ENCODE data around the gene KLHL22. TPM values are rescaled to one million over a fixed set of nuclear protein-coding genes. Genes with fewer than 3 reads are reported as not detected.
A peak's percentile ranks its signal among the peaks of the same experiment; 100 is the strongest.
"Not testable (repeated sequence)": the region's sequence is repeated elsewhere in the genome, so short reads cannot be mapped to it uniquely, and the experiment has no call there.

The KLHL22 gene
- total RNA-seq, 2 donors from 2014 or later = 21.4 to 26.5 TPM

GRCh38 chr22:20506543-20507252 is 11.1 kb upstream of the KLHL22 start:
- DNase-seq (no peak), ATAC-seq (replicated peaks in 1 of 2) (no peak)
- Mint-ChIP-seq H3K27ac (peak overlapping the region; percentile 97), H3K27me3 (ENCODE audit: low read depth) (no peaks in the 10 kb centered on the region), H3K4me1 (ENCODE audit: low read depth) (peaks cover 46% of the 10 kb centered on the region), H3K4me3 (peak overlapping the region; percentile 84 to 99), H3K36me3 (ENCODE audit: insufficient read depth in 2 of 2) (peaks cover 8 to 9% of the 10 kb centered on the region in 2 donors), H3K9me3 (no peaks in the 10 kb centered on the region)

DNA sequence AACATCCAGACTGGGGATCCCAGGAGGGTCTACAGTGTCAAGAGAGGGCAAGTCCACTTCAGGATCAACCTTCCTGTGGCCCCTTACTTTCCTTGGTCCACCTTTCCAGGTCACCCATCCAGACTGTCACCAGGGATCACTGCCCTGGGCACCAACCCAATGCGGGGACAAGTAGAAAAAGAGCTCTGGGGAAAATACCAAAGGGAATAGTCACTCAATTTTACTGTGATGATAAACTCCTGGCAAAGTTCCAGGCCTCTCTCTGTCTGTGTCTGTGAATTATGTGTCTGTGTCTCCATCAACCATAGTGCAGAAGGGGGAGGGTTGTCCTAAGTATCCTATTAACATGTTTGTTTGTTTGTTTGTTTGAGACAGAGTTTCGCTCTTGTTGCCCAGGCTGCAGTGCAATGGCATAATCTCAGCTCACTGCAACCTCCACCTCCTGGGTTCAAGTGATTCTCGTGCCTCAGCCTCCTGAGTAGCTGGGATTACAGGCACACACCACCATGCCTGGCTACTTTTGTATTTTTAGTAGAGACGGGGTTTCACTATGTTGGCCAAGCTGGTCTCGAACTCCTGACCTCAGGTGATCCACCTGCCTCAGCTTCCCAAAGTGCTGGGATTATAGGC is 8.8 kb upstream of the KLHL22 start:
- not testable (repeated sequence) for DNase-seq; H3K4me3 Mint-ChIP-seq; H3K27ac Mint-ChIP-seq; H3K27me3 Mint-ChIP-seq (ENCODE audit: low read depth); ATAC-seq (replicated peaks in 1 of 2); H3K9me3 Mint-ChIP-seq; H3K36me3 Mint-ChIP-seq (ENCODE audit: insufficient read depth in 2 of 2)
- H3K4me1 Mint-ChIP-seq (ENCODE audit: low read depth) = peaks cover 24% of the 10 kb centered on the region

DNA sequence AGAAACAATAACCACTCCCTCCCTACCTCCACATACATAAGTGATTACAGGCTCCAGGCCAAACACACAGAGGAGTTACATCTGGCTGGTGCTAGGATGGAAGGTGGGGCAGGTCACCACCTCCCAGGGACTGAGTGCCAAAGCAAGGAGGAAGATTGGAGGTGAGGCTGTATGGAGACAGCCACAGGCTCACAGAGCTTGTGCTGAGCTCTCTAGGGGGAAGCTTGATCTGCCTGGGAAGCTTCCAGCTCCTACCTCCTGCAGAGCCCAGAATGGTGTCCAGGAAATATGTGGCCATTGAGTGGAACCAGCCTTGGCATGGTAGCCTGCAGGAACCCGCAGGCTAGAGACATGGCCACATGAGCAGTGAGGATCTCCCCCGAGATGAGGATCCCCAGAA is 8.2 kb upstream of the KLHL22 start:
- Mint-ChIP-seq H3K9me3 (no peaks in the 10 kb centered on the region), H3K36me3 (ENCODE audit: insufficient read depth in 2 of 2) (peaks cover 4 to 6% of the 10 kb centered on the region in 2 donors), H3K4me1 (ENCODE audit: low read depth) (peaks cover 18% of the 10 kb centered on the region), H3K27ac (no peak overlapping the region), H3K4me3 (no peak overlapping the region), H3K27me3 (ENCODE audit: low read depth) (no peaks in the 10 kb centered on the region)
- ATAC-seq (replicated peaks in 1 of 2) = no peak
- DNase-seq = no peak

GRCh38 chr22:20499769-20500168 is 4.2 kb upstream of the KLHL22 start:
- no peak for DNase-seq
- H3K27me3 Mint-ChIP-seq (ENCODE audit: low read depth) = no peaks in the 10 kb centered on the region
- H3K36me3 Mint-ChIP-seq (ENCODE audit: insufficient read depth in 2 of 2) = no peaks in the 10 kb centered on the region
- no peaks in the 10 kb centered on the region for H3K9me3 Mint-ChIP-seq
- H3K4me1 Mint-ChIP-seq (ENCODE audit: low read depth) = peaks cover 12% of the 10 kb centered on the region
- ATAC-seq (replicated peaks in 1 of 2) = no peak
- no peak overlapping the region for H3K4me3 Mint-ChIP-seq
- no peak overlapping the region for H3K27ac Mint-ChIP-seq

DNA sequence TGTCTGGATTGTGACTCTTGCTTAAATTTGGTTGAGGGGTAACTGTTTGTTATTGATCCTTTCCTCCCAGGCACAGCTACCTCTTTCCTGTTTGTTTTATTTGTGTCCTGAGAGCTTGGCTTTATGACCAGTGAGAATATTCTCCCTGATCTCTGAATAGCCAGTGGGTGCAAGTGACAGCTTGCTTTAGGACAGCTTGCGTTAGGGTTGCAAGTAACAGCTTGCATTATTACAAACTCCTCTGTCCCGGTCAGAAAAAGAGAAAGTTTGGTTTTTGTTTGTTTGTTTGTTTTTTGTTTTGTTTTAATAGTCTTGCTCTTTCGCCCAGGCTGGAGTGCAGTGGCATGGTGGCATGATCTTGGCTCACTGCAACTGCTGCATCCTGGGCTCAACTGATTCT is 3.3 kb upstream of the KLHL22 start:
- Mint-ChIP-seq H3K36me3 (ENCODE audit: insufficient read depth in 2 of 2) (peaks cover 0 to 1% of the 10 kb centered on the region in 2 donors), H3K4me1 (ENCODE audit: low read depth) (peaks cover 19% of the 10 kb centered on the region), H3K27ac (no peak overlapping the region), H3K4me3 (no peak overlapping the region), H3K9me3 (no peaks in the 10 kb centered on the region), H3K27me3 (ENCODE audit: low read depth) (no peaks in the 10 kb centered on the region)
- ATAC-seq (replicated peaks in 1 of 2) (no peak), DNase-seq (no peak)

- ATAC-seq (replicated peaks in 1 of 2) (no peak), DNase-seq (no peak)
- H3K4me1 Mint-ChIP-seq (ENCODE audit: low read depth) = peaks cover 32% of the 10 kb centered on the region
- H3K4me3 Mint-ChIP-seq = no peak overlapping the region
- H3K36me3 Mint-ChIP-seq (ENCODE audit: insufficient read depth in 2 of 2) = peaks cover 0 to 1% of the 10 kb centered on the region in 2 donors
- no peaks in the 10 kb centered on the region for H3K9me3 Mint-ChIP-seq
- no peaks in the 10 kb centered on the region for H3K27me3 Mint-ChIP-seq (ENCODE audit: low read depth)
- no peak overlapping the region for H3K27ac Mint-ChIP-seq
Observed at GRCh38 chr22:20497426-20497825, 1.8 kb upstream of the KLHL22 start.

DNA sequence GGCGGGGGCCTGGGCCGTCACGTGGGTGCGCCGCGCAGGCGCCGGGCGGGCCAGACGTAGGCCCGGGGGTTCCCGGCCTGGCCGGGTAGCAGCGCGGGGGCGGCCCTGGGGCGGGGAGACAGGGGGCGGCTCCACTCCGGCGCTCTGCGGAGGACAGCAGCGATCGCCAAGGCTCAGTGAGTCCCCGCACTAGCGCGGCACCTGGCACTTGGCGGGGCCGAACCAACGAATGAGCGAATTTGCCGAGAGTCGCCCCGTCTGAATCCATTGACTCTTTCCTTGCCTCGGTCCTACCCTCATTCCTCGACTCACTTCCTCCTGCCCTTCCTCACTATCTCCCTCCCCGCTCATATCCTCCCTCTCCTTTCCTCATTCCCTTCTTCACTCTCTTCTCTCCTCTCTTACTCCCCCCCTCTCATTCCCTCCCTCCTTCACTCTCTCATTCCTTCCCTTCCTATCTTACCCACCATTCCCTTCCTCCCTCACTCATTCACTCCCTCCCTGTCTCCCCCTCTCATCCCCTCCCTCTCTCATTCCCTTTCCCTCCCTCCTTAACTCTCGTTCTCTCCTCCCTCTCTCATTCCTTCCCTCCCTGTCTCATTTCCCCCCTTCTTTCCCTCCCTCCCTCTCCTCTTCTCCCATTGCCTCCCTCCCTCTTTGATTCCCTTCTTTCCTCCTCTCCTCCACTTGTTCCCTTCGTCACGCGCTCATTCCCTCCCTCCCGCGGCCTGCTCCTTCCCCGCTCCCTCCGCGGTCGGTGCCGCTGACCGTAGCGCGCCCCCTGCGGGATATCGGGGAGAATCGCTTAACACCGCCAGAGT is 476 bp upstream of the KLHL22 start:
- Mint-ChIP-seq H3K27ac (peak overlapping the region; percentile 92), H3K36me3 (ENCODE audit: insufficient read depth in 2 of 2) (peaks cover 0 to 1% of the 10 kb centered on the region in 2 donors), H3K27me3 (ENCODE audit: low read depth) (no peaks in the 10 kb centered on the region), H3K4me1 (ENCODE audit: low read depth) (peaks cover 46% of the 10 kb centered on the region), H3K9me3 (no peaks in the 10 kb centered on the region), H3K4me3 (peak overlapping the region; percentile 94 to 97)
- ATAC-seq (replicated peaks in 1 of 2) (peak; percentile 94 to 96), DNase-seq (peak; percentile 96 to 97)

GRCh38 chr22:20491346-20491745 is 4.2 kb downstream of the KLHL22 start:
- Mint-ChIP-seq H3K36me3 (ENCODE audit: insufficient read depth in 2 of 2) (peaks cover 0 to 1% of the 10 kb centered on the region in 2 donors), H3K27ac (no peak overlapping the region), H3K9me3 (no peaks in the 10 kb centered on the region), H3K27me3 (ENCODE audit: low read depth) (no peaks in the 10 kb centered on the region), H3K4me1 (ENCODE audit: low read depth) (peaks cover 71% of the 10 kb centered on the region), H3K4me3 (no peak overlapping the region)
- DNase-seq (no peak), ATAC-seq (replicated peaks in 1 of 2) (no peak)

DNA sequence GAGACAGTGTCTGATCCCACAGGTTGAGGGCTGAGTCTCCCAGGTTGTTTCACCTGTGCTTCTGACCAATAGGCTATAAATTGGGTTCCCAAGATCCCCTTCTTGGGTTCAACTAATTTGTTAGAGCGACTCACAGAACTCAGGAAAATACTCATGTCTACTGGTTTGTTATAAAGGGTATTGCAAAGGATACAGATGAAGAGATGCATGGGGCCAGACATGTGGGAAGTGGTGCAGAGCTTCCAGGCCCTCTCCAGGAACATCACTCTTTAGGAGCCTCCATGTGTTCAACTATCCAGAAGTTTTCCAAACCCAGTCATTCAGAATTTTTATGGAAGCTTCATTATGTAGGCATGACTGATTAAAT is 4.7 kb downstream of the KLHL22 start:
- Mint-ChIP-seq H3K36me3 (ENCODE audit: insufficient read depth in 2 of 2) (peaks cover 0 to 1% of the 10 kb centered on the region in 2 donors), H3K4me1 (ENCODE audit: low read depth) (peaks cover 67% of the 10 kb centered on the region), H3K27me3 (ENCODE audit: low read depth) (no peaks in the 10 kb centered on the region), H3K4me3 (no peak overlapping the region), H3K27ac (no peak overlapping the region), H3K9me3 (no peaks in the 10 kb centered on the region)
- ATAC-seq (replicated peaks in 1 of 2) (no peak), DNase-seq (no peak)

DNA sequence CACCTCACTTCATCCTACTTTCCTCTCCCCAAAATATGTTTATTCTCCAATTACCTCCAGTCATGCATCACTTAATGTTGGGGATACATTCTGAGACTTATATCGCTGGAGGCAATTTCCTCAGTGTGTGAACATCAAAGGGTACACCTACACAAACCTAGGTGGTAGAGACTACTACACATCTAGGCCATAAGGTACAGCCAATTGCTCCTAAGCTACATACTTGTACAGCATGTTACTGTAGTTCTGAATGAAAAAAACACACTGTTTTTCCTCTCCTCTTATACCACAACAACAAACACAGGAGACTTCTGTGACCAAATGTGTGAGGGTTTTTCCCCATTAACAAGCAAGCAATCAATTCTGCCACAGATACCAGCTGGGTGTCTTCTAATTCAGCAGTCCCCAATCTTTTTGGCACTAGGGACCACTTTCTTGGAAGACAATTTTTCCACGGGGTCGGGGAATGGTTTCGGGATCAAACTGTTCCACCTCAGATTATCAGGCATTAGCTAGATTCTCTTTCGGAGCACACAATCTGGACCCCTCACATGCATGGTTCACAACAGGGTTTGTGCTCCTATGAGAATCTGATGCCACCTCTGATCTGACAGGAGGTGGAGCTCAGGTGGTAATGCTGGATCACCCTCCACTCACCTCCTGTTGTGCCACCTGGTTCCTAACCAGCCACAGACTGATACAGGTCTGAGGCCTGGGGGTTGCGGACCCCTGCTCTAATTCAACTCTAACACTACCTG is 5.2 kb downstream of the KLHL22 start:
- H3K4me3 Mint-ChIP-seq = no peak overlapping the region
- H3K27ac Mint-ChIP-seq = no peak overlapping the region
- H3K4me1 Mint-ChIP-seq (ENCODE audit: low read depth) = peaks cover 65% of the 10 kb centered on the region
- H3K36me3 Mint-ChIP-seq (ENCODE audit: insufficient read depth in 2 of 2) = peaks cover under 1 to 1% of the 10 kb centered on the region in 2 donors
- H3K27me3 Mint-ChIP-seq (ENCODE audit: low read depth) = no peaks in the 10 kb centered on the region
- ATAC-seq (replicated peaks in 1 of 2) (peak; percentile 24 to 53), DNase-seq (no peak)
- H3K9me3 Mint-ChIP-seq = no peaks in the 10 kb centered on the region

DNA sequence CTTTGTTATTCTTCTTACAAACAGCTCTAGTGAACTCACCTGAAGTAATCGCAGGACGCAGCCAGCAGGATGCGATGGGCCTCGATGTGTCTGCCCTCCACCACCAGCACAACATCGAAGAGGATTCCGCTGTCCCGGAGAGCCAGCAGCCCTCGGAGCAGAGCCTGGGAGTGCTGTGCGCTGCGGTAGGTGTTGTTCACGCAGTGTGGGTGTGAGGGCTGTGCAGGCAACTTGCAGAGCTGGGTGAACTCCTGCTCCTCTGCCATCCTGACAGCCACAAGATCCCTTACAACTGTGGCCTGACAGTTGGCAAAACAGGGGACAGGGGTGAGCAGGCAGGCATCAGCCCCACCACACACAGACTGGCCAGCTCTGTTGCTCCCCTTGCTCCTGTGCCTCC is 6.6 kb downstream of the KLHL22 start:
- peaks cover 0 to 2% of the 10 kb centered on the region in 2 donors for H3K36me3 Mint-ChIP-seq (ENCODE audit: insufficient read depth in 2 of 2)
- H3K27ac Mint-ChIP-seq = no peak overlapping the region
- H3K9me3 Mint-ChIP-seq = no peaks in the 10 kb centered on the region
- DNase-seq = no peak
- no peak overlapping the region for H3K4me3 Mint-ChIP-seq
- H3K4me1 Mint-ChIP-seq (ENCODE audit: low read depth) = peaks cover 59% of the 10 kb centered on the region
- H3K27me3 Mint-ChIP-seq (ENCODE audit: low read depth) = no peaks in the 10 kb centered on the region
- no peak for ATAC-seq (replicated peaks in 1 of 2)

DNA sequence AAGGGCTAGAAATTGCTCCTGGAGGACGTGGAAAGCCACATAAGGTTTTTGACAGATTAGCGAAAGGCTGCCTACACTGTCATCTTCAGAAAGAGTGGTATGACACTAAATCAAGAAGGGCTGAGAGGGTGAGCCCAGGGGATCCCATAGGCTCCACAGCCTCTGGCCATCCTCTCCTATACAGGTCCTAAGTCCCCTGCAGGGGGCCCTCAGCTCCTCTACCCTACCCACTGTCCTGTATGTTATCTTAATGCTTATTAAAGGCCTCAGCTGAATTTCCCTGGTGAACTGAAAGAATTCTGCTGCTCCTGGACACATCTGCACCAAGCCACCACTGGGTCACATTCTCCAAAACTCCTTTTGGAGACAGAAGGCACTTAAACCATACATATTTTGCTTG is 7.9 kb downstream of the KLHL22 start:
- no peaks in the 10 kb centered on the region for H3K27me3 Mint-ChIP-seq (ENCODE audit: low read depth)
- ATAC-seq (replicated peaks in 1 of 2) = no peak
- H3K27ac Mint-ChIP-seq = no peak overlapping the region
- H3K4me1 Mint-ChIP-seq (ENCODE audit: low read depth) = peaks cover 48% of the 10 kb centered on the region
- H3K9me3 Mint-ChIP-seq = no peaks in the 10 kb centered on the region
- peaks cover 0 to 2% of the 10 kb centered on the region in 2 donors for H3K36me3 Mint-ChIP-seq (ENCODE audit: insufficient read depth in 2 of 2)
- H3K4me3 Mint-ChIP-seq = no peak overlapping the region
- DNase-seq = no peak

- peaks cover 0 to 2% of the 10 kb centered on the region in 2 donors for H3K36me3 Mint-ChIP-seq (ENCODE audit: insufficient read depth in 2 of 2)
- ATAC-seq (replicated peaks in 1 of 2) (no peak), DNase-seq (no peak)
- no peaks in the 10 kb centered on the region for H3K9me3 Mint-ChIP-seq
- no peak overlapping the region for H3K27ac Mint-ChIP-seq
- no peak overlapping the region for H3K4me3 Mint-ChIP-seq
- peaks cover 33% of the 10 kb centered on the region for H3K4me1 Mint-ChIP-seq (ENCODE audit: low read depth)
- no peaks in the 10 kb centered on the region for H3K27me3 Mint-ChIP-seq (ENCODE audit: low read depth)
Observed at GRCh38 chr22:20486229-20486628, 9.4 kb downstream of the KLHL22 start.
